SK-N-SH (cell line): Measurements from ENCODE around the gene FLOT1. TPM values are rescaled to one million over a fixed set of nuclear protein-coding genes. Genes with fewer than 3 reads are reported as not detected.

Experiments used
- CTCF ChIA-PET: fragments of 300-600, 350-600 bp; formaldehyde crosslinking; extraction: SDS; loops from one replicate; lab custom pipeline; 2021; lab: Yijun Ruan, JAX
- POLR2A ChIA-PET: fragments of 350-600 bp; sonication (Branson Sonifier 250); formaldehyde crosslinking; extraction: SDS; loops from one replicate; lab custom pipeline; 2020; ENCODE audit warnings: antibody characterized with exemption, inconsistent platforms; lab: Yijun Ruan, JAX
- DNase-seq: peaks from one replicate; pipeline ENCODE4 v3.0.0; 2012
- H2AFZ ChIP-seq: fragments of 200-600 bp; sonication (generic); 2 replicates; pipeline ENCODE4 v1.8.1; 2016; ENCODE audit warnings: antibody characterized with exemption, mild to moderate bottlenecking, low read depth
- H3F3A ChIP-seq: fragments of 200-600 bp; sonication (generic); replicated peaks from 2 replicates; pipeline ENCODE3; 2016; ENCODE audit warnings: antibody characterized with exemption, mild to moderate bottlenecking; ENCODE audit not compliant: insufficient read depth
- H3K27ac ChIP-seq, 2 experiments: fragments of 200-500 bp in 1 of 2; fragments of 200-600 bp in 1 of 2; sonication (Bioruptor generic) in 1 of 2; sonication (generic), shearing (Covaris generic) in 1 of 2; 2 replicates each; pipeline versions ENCODE4 v1.5.1 to v1.6.1; 2014 to 2016; ENCODE audit warnings: low read depth in 2 of 2, inconsistent platforms in 1 of 2, low read length in 1 of 2, mild to moderate bottlenecking in 1 of 2, mixed read lengths in 1 of 2
- H3K27me3 ChIP-seq: fragments of 200-600 bp; sonication (generic), shearing (Covaris generic); 2 replicates; pipeline ENCODE4 v1.6.1; 2016; ENCODE audit warnings: mixed run types; ENCODE audit not compliant: insufficient read depth
- H3K36me3 ChIP-seq, 2 experiments: fragments of 200-500 bp in 1 of 2; fragments of 200-600 bp in 1 of 2; sonication (Bioruptor generic) in 1 of 2; sonication (generic) in 1 of 2; replicated peaks in 1 of 2; 2 replicates each; pipeline versions ENCODE3 to v1.5.1; 2014 to 2016; ENCODE audit warnings: low read length in 1 of 2, mild to moderate bottlenecking in 1 of 2; ENCODE audit not compliant: insufficient read depth in 2 of 2, control insufficient read depth in 1 of 2
- H3K4me1 ChIP-seq, 2 experiments: fragments of 200-500 bp in 1 of 2; fragments of 200-600 bp in 1 of 2; sonication (Bioruptor generic) in 1 of 2; sonication (generic), shearing (Covaris generic) in 1 of 2; 2 replicates each; pipeline versions ENCODE4 v1.5.1 to v1.6.1; 2014 to 2016; ENCODE audit warnings: low read depth in 1 of 2, low read length in 1 of 2, mixed run types in 1 of 2; ENCODE audit not compliant: insufficient read depth in 2 of 2, control insufficient read depth in 1 of 2
- H3K4me2 ChIP-seq: fragments of 200-600 bp; sonication (generic), shearing (Covaris generic); 2 replicates; pipeline ENCODE4 v1.6.1; 2017; ENCODE audit warnings: mixed run types
- H3K4me3 ChIP-seq, 2 experiments: fragments of 200-500 bp in 1 of 2; fragments of 200-600 bp in 1 of 2; sonication (Bioruptor generic) in 1 of 2; sonication (generic), shearing (Covaris generic) in 1 of 2; 2 replicates each; pipeline versions ENCODE4 v1.5.1 to v1.8.1; 2014 to 2016; ENCODE audit warnings: low read depth in 2 of 2, inconsistent platforms in 1 of 2, low read length in 1 of 2, mild to moderate bottlenecking in 1 of 2, mixed read lengths in 1 of 2, moderate library complexity in 1 of 2
- H3K79me2 ChIP-seq: fragments of 200-600 bp; sonication (generic); 2 replicates; pipeline ENCODE4 v1.8.1; 2017; ENCODE audit warnings: mild to moderate bottlenecking; ENCODE audit not compliant: insufficient read depth
- H3K9ac ChIP-seq: fragments of 200-600 bp; sonication (generic); 2 replicates; pipeline ENCODE4 v1.6.1; 2017; ENCODE audit warnings: mixed run types
- H3K9me2 ChIP-seq: fragments of 200-600 bp; sonication (generic); 2 replicates; pipeline ENCODE4 v1.6.1; 2017; ENCODE audit warnings: mixed run types
- H3K9me3 ChIP-seq: fragments of 200-600 bp; sonication (generic); 2 replicates; pipeline ENCODE4 v1.6.1; 2017; ENCODE audit warnings: mixed run types, mild to moderate bottlenecking, moderate library complexity
- H4K20me1 ChIP-seq: fragments of 200-600 bp; sonication (generic); 2 replicates; pipeline ENCODE4 v1.6.1; 2017; ENCODE audit warnings: mild to moderate bottlenecking, mixed run types; ENCODE audit not compliant: insufficient read depth
- EP300 ChIP-seq, 2 experiments: IDR thresholded peaks; 2 replicates each; pipeline versions ENCODE4 v1.4.0 to v1.6.1; 2012; ENCODE audit warnings: borderline replicate concordance in 1 of 2, low read depth in 1 of 2, low read length in 1 of 2
- EZH2phosphoT487 ChIP-seq: fragments of 200-600 bp; sonication (generic); IDR thresholded peaks from 2 replicates; pipeline ENCODE4 v1.6.1; 2017; ENCODE audit warnings: low read depth, mixed run types, mild to moderate bottlenecking, antibody characterized with exemption, moderate library complexity, borderline replicate concordance
- GABPA ChIP-seq: IDR thresholded peaks from 2 replicates; pipeline ENCODE4 v1.4.0; 2012; ENCODE audit warnings: low read depth, mild to moderate bottlenecking
- JUND ChIP-seq: IDR thresholded peaks from 2 replicates; pipeline ENCODE4 v1.4.0; 2012
- MAX ChIP-seq: IDR thresholded peaks from 2 replicates; pipeline ENCODE4 v1.4.0; 2012; ENCODE audit warnings: low read depth
- MEF2A ChIP-seq: IDR thresholded peaks from 2 replicates; pipeline ENCODE4 v1.4.0; 2012; ENCODE audit warnings: low read depth, borderline replicate concordance
- NFIC ChIP-seq: IDR thresholded peaks from 2 replicates; pipeline ENCODE4 v1.4.0; 2012; ENCODE audit warnings: borderline replicate concordance
- NRF1 ChIP-seq: IDR thresholded peaks from 2 replicates; pipeline ENCODE4 v1.6.1; 2012; ENCODE audit warnings: low read depth, mild to moderate bottlenecking, low read length
- PBX3 ChIP-seq: IDR thresholded peaks from 2 replicates; pipeline ENCODE4; 2012
- REST ChIP-seq: IDR thresholded peaks from 2 replicates; pipeline ENCODE4 v1.6.1; 2012; ENCODE audit warnings: mild to moderate bottlenecking, low read depth, low read length, moderate library complexity
- RXRA ChIP-seq: IDR thresholded peaks from 2 replicates; pipeline ENCODE4 v1.4.0; 2012; ENCODE audit warnings: low read depth, mild to moderate bottlenecking, borderline replicate concordance
- SIN3A ChIP-seq: IDR thresholded peaks from 2 replicates; pipeline ENCODE4 v1.6.1; 2012; ENCODE audit warnings: low read depth, mild to moderate bottlenecking, low read length, moderate library complexity, borderline replicate concordance
- TCF12 ChIP-seq: IDR thresholded peaks from 2 replicates; pipeline ENCODE4 v1.4.0; 2012
- USF1 ChIP-seq: IDR thresholded peaks from 2 replicates; pipeline ENCODE4 v1.4.0; 2012; ENCODE audit warnings: low read depth, borderline replicate concordance
- YY1 ChIP-seq: IDR thresholded peaks from 2 replicates; pipeline ENCODE4 v1.4.0; 2012; ENCODE audit warnings: low read depth, mild to moderate bottlenecking
- WGBS: methylation state at CpG from one replicate; pipeline ENCODE4 v1.1.6; 2017; ENCODE audit warnings: low lambda C conversion rate; 5-methylcytosine and 5-hydroxymethylcytosine counted together
- polyA plus RNA-seq, 3 experiments: library from polyadenylated mRNA; depleted of rRNA; stranded (reverse); fragments of >200 nt; gene quantifications; 2 replicates each; pipeline ENCODE4 v1.2.3, GENCODE V29; 2012

FLOT1 gene
- polyA plus RNA-seq, 1 of the 3 experiments (the other 2 are of a cell fraction): 462 TPM

GRCh38 chr6:30768634-30769087, 26.2 kb upstream of the FLOT1 start:
- CTCF ChIA-PET: interaction anchor here (0.8 to 1.3 kb wide), 2 partner anchors 60 to 108 kb away, joined by 3 read pairs; no protein-coding TSS in a partner anchor
- no peak for DNase-seq
- H3K27ac ChIP-seq: peak overlapping the region; percentile 89 to 99

GRCh38 chr6:30767944-30768301, 25.4 kb upstream of the FLOT1 start:
- POLR2A ChIA-PET: no interaction called here
- Histone ChIP-seq H3K9ac (no peak overlapping the region), H3K4me1 (peaks cover 35 to 36% of the 10 kb centered on the region in 2 experiments), H3K9me2 (no peaks in the 10 kb centered on the region), H2AFZ (no peak overlapping the region), H3K27me3 (no peaks in the 10 kb centered on the region), H3K36me3 (no peaks in the 10 kb centered on the region), H3K79me2 (no peaks in the 10 kb centered on the region), H3K9me3 (no peaks in the 10 kb centered on the region), H3K4me2 (no peak overlapping the region), H3F3A (peaks cover 34% of the 10 kb centered on the region), H4K20me1 (no peaks in the 10 kb centered on the region), H3K27ac (peak overlapping the region in 1 of 2 experiments; percentile 99; a peak in 2 of 4 replicates), H3K4me3 (no peak overlapping the region)
- DNase-seq: no peak
- TF ChIP-seq TCF12 (no peak), SIN3A (no peak), NFIC (no peak), RXRA (no peak), MAX (no peak), EP300 (IDR thresholded peaks at IDR 0.05; ENCODE audit: borderline replicate concordance in 1 of 2, low read depth in 1 of 2, low read length in 1 of 2) (no peak), PBX3 (no peak), EZH2phosphoT487 (no peak), MEF2A (no peak), USF1 (no peak), GABPA (no peak)
- CTCF ChIA-PET: interaction anchor here (0.7 kb wide), 1 partner anchor 110 kb away, joined by 3 read pairs; no protein-coding TSS in a partner anchor
- WGBS: 95% methylated on average over 1 of the region's 1 CpG

More at GRCh38 chr6:30768634-30769087, 26.2 kb upstream of the FLOT1 start:
- Histone ChIP-seq H3K4me1 (peaks cover 32% of the 10 kb centered on the region in 2 experiments), H3K4me3 (no peak overlapping the region), H3K9me2 (no peaks in the 10 kb centered on the region)
- WGBS: 94% methylated on average over 4 of the region's 4 CpGs
- no peak for TF ChIP-seq JUND
- TF ChIP-seq NRF1: no peak
- TF ChIP-seq YY1: no peak
- TF ChIP-seq USF1: no peak
- TF ChIP-seq REST: no peak
- TF ChIP-seq, all 33 proteins: peak for 0
- H3K9me3 ChIP-seq: no peaks in the 10 kb centered on the region
- peaks cover 34% of the 10 kb centered on the region for H3F3A ChIP-seq
- no peaks in the 10 kb centered on the region for H4K20me1 ChIP-seq
- H3K27me3 ChIP-seq: no peaks in the 10 kb centered on the region
- H3K36me3 ChIP-seq: no peaks in the 10 kb centered on the region
- peak overlapping the region; percentile 79 for H3K9ac ChIP-seq
- peak overlapping the region; percentile 77 for H3K4me2 ChIP-seq
- POLR2A ChIA-PET: interaction anchor here (1.0 kb wide), 1 partner anchor 12 kb away, joined by 3 read pairs; no protein-coding TSS in a partner anchor
- H2AFZ ChIP-seq: no peak overlapping the region
- H3K79me2 ChIP-seq: no peaks in the 10 kb centered on the region
